HG03575 (cell line): ENCODE results near the gene CAMKMT.

Source experiments
- ATAC-seq: cut with Tn5 transposase; IDR thresholded peaks from one replicate; pipeline ENCODE4 v1.9.1; 2021; ENCODE audit not compliant: unreplicated experiment, insufficient number of reproducible peaks, low FRiP score; ENCODE audit errors: extremely low read depth

Gene CAMKMT

GRCh38 chr2:44743473-44743872, 381.7 kb downstream of the CAMKMT start:
- no peak for ATAC-seq

- no peak for ATAC-seq
These were observed 383.5 kb downstream of the CAMKMT start for GRCh38 chr2:44744961-44745892.

GRCh38 chr2:44745922-44746766, 384.4 kb downstream of the CAMKMT start:
- ATAC-seq: no peak

DNA sequence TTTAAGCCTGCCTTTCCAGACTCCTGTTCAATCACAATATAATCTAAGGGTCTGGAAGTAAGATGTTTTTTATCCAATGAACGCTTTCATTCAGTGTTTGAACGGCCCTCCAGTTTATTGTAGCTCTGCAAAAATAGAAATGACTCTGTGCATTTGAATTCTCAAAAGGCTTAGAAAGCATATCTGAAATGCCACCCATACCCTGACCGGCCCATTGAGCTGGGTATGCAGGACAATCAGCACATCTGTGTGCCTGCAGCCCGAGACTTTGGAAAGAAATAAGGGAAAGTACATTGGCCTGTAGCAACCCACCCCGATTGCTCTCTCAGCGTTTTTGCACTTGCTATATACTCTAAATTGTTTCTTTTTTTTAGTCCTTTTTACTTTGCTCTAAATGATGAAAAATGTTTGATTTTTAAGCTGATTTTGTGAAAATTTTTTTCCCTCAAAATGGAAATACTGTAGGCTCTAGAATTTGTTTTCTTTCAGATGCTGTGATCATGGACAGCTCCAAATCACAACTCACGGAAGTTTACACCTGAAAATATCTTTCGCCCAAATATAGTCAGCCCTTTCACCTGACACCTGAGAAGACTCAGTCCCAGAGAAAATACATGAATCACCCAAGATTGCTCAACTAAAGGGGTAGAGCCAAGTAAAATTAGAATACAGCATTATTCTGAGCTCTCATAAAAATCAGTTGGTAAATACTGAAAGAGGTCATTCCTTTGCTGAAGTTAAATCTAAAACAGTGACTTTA, 385.3 kb downstream of the CAMKMT start:
- no peak for ATAC-seq

GRCh38 chr2:44747794-44748193, 386.0 kb downstream of the CAMKMT start:
- ATAC-seq: no peak

GRCh38 chr2:44751754-44752479, 390.2 kb downstream of the CAMKMT start:
- ATAC-seq: no peak

DNA sequence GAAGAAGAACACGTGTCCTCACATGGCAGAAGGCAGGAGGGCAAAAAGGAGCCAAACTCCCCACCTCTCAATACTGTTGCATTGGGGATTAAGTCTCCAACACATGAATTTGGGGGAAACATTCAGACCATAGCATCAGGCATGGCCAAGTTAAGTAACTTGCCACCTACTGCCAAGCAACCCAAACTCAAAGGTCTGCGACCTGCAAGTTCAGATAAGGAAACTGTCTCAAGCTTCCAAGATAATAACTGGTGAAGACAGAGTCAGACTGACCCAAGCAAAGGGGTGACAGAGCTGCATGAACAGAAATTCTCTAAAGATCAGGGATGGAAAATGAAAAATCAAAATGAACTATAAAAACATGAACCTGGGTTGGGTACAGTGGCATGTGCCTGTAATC, 391.0 kb downstream of the CAMKMT start:
- ATAC-seq: no peak

- ATAC-seq: no peak
These were observed 392.0 kb downstream of the CAMKMT start for GRCh38 chr2:44753552-44754285.

DNA sequence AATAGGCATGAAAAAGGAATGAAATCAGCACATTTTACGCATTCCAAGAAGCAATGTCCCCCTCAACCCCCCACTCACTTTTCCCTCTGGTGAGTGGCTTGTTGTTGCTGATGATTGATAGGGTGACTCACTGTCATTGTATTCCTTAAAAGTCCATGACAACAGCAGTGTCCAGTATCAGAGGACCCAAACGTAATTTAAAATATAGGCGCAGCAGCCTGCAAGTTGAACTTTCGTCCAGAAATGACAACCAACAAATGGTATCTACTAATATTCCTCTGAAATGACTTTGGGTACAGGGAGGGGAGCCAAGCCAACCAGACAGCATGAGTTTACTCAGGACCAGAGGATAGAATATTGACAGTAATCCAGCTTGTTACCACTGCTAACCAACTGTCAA, 396.8 kb downstream of the CAMKMT start:
- no peak for ATAC-seq

- no peak for ATAC-seq
These were observed 398.1 kb downstream of the CAMKMT start for GRCh38 chr2:44759823-44760222.

GRCh38 chr2:44763275-44763782, 401.6 kb downstream of the CAMKMT start:
- ATAC-seq: no peak

DNA sequence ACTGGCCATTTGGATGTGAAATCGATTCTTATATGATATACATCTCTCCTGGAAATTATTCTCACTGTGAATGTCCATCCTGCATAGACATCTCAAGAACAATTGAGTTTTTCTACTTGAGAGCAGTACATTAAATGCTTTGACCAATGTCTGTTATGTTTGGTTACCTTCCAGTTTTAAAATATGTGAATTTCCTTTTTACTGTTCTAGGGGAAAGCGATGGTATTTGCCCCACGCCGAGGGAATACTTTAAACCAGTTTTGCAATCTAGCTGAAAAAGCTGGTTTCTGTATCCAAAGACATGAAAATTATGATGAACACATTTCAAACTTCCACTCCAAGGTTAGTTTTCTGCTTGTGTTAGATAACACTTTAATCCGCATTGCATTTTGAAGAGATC, 404.5 kb downstream of the CAMKMT start:
- ATAC-seq: no peak

DNA sequence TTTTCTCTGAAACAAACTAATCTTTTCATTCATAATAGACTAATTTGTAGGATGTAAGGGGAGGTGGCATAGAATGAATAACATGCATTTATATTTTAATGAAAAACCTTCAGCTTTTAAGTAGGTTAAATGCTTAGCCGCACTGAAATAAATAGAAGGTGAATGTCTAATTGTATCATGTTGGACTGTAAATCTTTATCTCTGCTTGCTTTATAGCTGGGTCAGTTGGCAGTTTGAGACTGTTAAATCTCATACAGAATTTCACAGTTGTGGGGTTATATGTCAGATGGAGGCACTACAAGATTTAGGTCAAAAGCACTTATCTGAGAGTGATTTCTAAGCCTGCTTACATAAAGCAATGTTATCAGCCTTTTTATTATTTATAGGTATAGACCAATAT, 405.0 kb downstream of the CAMKMT start:
- ATAC-seq: no peak

GRCh38 chr2:44767691-44768090, 405.9 kb downstream of the CAMKMT start:
- no peak for ATAC-seq

- no peak for ATAC-seq
These were observed 406.9 kb downstream of the CAMKMT start for GRCh38 chr2:44768438-44769236.

- ATAC-seq: no peak
These were observed 407.7 kb downstream of the CAMKMT start for GRCh38 chr2:44769349-44770011.
